K562 (cell line): Measurements from ENCODE around the gene SP100. TPM values are rescaled to one million over a fixed set of nuclear protein-coding genes. Genes with fewer than 3 reads are reported as not detected.
A peak's percentile ranks its signal among the peaks of the same experiment; 100 is the strongest.

ENCODE experiments used
- GABPA ChIP-seq: fragments of 200-800 bp; sonication (Bioruptor generic); conservative IDR thresholded peaks from 2 replicates; pipeline ENCODE4 v1.6.1; 2016; ENCODE audit warnings: low read depth, missing genetic modification characterization, missing compliant biosample characterization
- MAZ ChIP-seq, 2 experiments: fragments of 450-650 bp in 1 of 2; sonication (generic) in 1 of 2; formaldehyde crosslinking; IDR thresholded peaks in 1 of 2; conservative IDR thresholded peaks in 1 of 2; 2 replicates each; pipeline versions ENCODE4 v1.4.0 to v1.5.0; 2020; ENCODE audit warnings: mild to moderate bottlenecking in 1 of 2, missing genetic modification reagents in 1 of 2
- POLR2AphosphoS5 ChIP-seq: IDR thresholded peaks from 2 replicates; pipeline ENCODE4 v1.6.1; 2011; ENCODE audit warnings: mild to moderate bottlenecking, low read depth, low read length, moderate library complexity; ENCODE audit not compliant: control insufficient read depth, insufficient read depth
- POLR2G ChIP-seq: fragments of 200-400 bp; formaldehyde crosslinking; IDR thresholded peaks from 2 replicates; pipeline ENCODE4 v1.6.1; 2017; ENCODE audit warnings: low read depth, mild to moderate bottlenecking, antibody characterized with exemption, low read length, moderate library complexity
- RNF2 ChIP-seq: sonication (generic); IDR thresholded peaks from 2 replicates; pipeline ENCODE4 v1.6.1; 2016
- polyA plus RNA-seq, 8 experiments: library from polyadenylated mRNA; depleted of rRNA in 4 of 8; stranded (reverse) in 5 of 8; unstranded in 3 of 8; fragments of >200 nt; fragmentation: Nextera tagmentation in 2 of 8; fragmentation: Illumina TruSeq in 1 of 8; extraction: Ambion mirVana in 2 of 8; extraction: Trizol in 1 of 8; gene quantifications; 2 replicates each; pipeline versions ENCODE4 v1.2.1 to v1.2.3, GENCODE V29; 2011 to 2014; ENCODE audit warnings: inconsistent platforms in 1 of 8, missing spikeins in 1 of 8
- total RNA-seq, 7 experiments: library from RNA; depleted of rRNA in 6 of 7; stranded (reverse); fragments of >200 nt in 6 of 7; fragmentation: Illumina TruSeq in 2 of 7; extraction: Trizol in 2 of 7; gene quantifications; 2 replicates each; pipeline versions ENCODE4 v1.2.1 to v1.2.3, GENCODE V29; 2011 to 2021; ENCODE audit warnings: low replicate concordance in 1 of 7
- TF ChIP-seq, protein P1 (sequence below): fragments of 250-450 bp; sonication (Bioruptor Pico); IDR thresholded peaks from 2 replicates; pipeline ENCODE4 v1.4.0; 2020; ENCODE audit warnings: mild to moderate bottlenecking, moderate library complexity, borderline replicate concordance
- TF ChIP-seq, protein P2 (sequence below): fragments of 250-450 bp; sonication (Bioruptor Pico); IDR thresholded peaks from 2 replicates; pipeline ENCODE4 v1.5.0; 2021; ENCODE audit warnings: mild to moderate bottlenecking, moderate library complexity
- TF ChIP-seq, protein P3 (sequence below), 2 experiments: fragments of 450-650 bp; conservative IDR thresholded peaks; 2 replicates each; pipeline ENCODE4 v1.6.1; 2017; ENCODE audit warnings: mild to moderate bottlenecking in 2 of 2, moderate library complexity in 2 of 2
- TF ChIP-seq, protein P4 (sequence below): sonication (generic); formaldehyde crosslinking; IDR thresholded peaks from 2 replicates; pipeline ENCODE4 v1.9.0; 2022; ENCODE audit warnings: mild to moderate bottlenecking, missing genetic modification reagents
- TF ChIP-seq, protein P5 (sequence below): fragments of 450-650 bp; formaldehyde crosslinking; IDR thresholded peaks from 2 replicates; pipeline ENCODE4 v1.4.0; 2020; ENCODE audit warnings: mild to moderate bottlenecking, mixed read lengths
- TF ChIP-seq, protein P6 (sequence below), 2 experiments: IDR thresholded peaks; 2 replicates each; pipeline ENCODE4 v1.6.1; 2012; ENCODE audit warnings: improper control_type of control experiment in 2 of 2, low read depth in 2 of 2, low read length in 2 of 2, borderline replicate concordance in 1 of 2

The SP100 gene
- total and polyA plus RNA-seq, 9 of the 15 experiments (the other 6 are each of a cell fraction or from before 2014, with no cell fraction given) = 19.2 to 39.2 (median 34.6) TPM

DNA sequence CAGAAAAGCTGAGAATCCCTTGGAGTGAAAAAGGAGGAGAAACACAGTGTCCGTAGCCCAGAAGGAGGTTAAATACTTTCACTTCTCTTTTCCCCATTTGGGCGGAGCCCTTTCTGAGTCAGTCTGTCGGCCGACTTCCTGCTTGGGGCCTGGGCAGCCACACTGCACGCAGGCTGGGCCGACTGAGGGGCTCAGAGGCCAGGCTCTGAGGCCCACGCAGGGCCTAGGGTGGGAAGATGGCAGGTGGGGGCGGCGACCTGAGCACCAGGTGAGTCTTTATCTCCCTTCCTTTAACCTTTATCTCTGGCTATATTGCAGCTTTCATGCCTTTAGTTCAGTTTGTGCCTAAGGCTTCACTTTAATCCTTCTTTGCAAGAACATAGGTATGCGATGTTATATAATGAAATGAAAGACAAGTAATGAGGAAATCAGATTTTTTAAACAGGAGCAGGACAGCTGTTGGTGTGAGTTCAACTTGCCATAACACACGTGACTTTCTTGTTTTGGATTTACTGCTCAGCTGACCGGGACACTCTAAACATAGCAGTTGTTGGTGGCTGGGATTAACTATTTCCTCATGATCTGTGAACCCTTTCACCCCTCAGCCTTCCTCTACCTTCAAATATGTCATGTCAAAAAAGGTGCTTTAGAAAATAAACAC is at the start of gene SP100 (continued):
- TF ChIP-seq, protein P1, sequence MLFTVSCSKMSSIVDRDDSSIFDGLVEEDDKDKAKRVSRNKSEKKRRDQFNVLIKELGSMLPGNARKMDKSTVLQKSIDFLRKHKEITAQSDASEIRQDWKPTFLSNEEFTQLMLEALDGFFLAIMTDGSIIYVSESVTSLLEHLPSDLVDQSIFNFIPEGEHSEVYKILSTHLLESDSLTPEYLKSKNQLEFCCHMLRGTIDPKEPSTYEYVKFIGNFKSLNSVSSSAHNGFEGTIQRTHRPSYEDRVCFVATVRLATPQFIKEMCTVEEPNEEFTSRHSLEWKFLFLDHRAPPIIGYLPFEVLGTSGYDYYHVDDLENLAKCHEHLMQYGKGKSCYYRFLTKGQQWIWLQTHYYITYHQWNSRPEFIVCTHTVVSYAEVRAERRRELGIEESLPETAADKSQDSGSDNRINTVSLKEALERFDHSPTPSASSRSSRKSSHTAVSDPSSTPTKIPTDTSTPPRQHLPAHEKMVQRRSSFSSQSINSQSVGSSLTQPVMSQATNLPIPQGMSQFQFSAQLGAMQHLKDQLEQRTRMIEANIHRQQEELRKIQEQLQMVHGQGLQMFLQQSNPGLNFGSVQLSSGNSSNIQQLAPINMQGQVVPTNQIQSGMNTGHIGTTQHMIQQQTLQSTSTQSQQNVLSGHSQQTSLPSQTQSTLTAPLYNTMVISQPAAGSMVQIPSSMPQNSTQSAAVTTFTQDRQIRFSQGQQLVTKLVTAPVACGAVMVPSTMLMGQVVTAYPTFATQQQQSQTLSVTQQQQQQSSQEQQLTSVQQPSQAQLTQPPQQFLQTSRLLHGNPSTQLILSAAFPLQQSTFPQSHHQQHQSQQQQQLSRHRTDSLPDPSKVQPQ (CRISPR knock-in tag) = no peak
- TF ChIP-seq GABPA (tag) (peak; percentile 54; the same call in 1 of the 2 replicates), RNF2 (no peak), POLR2G (peak; percentile 84), POLR2AphosphoS5 (peak; percentile 78), MAZ (CRISPR knock-in tag; conservative IDR thresholded peaks at IDR 0.05 in 1 of 2, IDR thresholded peaks at IDR 0.05 in 1 of 2) (peak in 1 of 2 experiments; percentile 27; a peak in 1 of 4 replicates)
- TF ChIP-seq, protein P2, sequence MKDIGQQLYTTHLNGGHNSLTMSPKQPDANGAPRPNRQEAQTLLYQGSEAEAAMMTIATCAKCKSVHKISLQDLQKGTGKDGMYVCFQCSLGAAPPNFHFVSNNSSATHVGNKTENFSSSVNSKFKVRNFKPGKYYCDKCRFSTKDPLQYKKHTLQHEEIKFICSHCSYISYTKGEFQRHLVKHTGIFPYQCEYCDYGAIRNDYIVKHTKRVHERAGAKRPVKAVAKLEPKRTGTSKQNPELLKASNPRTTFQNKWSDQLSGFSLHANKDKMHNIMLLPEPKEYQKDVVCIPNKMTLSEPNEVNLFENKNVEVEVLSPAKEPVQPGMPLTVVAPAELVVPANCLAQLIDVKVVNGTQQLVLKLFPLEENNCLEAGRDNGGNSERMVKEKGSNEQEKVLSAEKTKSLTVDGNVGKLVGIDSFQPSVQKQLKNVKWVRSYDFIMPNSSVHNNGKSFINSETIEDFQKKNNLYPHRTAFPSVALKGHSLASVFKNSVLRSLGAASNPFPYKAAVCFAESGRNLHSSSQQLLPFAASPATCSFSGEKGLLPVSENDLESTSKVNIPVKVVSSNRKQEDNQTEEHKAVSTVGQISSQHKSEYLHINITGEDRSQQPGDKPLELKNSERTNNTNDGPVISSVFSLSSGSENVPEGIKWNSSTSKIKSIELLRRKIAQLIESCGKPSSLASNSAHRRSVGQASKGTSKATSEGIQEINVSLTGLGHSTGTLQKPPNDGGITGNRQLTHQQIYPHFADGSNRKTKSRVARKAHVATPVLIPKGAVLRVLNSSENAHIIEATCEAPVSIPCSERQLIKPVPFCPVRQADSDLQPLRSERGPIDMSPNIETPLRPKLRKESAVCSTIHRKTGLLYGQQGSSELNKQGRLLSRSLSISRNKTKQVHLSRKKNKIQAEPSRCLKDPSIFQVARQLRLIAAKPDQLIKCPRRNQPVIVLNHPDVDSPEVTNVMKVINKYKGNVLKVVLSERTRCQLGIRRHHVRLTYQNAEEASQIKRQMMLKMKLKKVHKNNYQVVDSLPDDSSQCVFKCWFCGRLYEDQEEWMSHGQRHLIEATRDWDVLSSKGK (CRISPR knock-in tag) = no peak
- TF ChIP-seq, protein P3, sequence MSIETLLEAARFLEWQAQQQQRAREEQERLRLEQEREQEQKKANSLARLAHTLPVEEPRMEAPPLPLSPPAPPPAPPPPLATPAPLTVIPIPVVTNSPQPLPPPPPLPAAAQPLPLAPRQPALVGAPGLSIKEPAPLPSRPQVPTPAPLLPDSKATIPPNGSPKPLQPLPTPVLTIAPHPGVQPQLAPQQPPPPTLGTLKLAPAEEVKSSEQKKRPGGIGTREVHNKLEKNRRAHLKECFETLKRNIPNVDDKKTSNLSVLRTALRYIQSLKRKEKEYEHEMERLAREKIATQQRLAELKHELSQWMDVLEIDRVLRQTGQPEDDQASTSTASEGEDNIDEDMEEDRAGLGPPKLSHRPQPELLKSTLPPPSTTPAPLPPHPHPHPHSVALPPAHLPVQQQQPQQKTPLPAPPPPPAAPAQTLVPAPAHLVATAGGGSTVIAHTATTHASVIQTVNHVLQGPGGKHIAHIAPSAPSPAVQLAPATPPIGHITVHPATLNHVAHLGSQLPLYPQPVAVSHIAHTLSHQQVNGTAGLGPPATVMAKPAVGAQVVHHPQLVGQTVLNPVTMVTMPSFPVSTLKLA (conservative IDR thresholded peaks at IDR 0.05) = peak; percentile 74 to 86
- TF ChIP-seq, protein P4, sequence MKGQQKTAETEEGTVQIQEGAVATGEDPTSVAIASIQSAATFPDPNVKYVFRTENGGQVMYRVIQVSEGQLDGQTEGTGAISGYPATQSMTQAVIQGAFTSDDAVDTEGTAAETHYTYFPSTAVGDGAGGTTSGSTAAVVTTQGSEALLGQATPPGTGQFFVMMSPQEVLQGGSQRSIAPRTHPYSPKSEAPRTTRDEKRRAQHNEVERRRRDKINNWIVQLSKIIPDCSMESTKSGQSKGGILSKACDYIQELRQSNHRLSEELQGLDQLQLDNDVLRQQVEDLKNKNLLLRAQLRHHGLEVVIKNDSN = peak; percentile 69
- TF ChIP-seq, protein P5, sequence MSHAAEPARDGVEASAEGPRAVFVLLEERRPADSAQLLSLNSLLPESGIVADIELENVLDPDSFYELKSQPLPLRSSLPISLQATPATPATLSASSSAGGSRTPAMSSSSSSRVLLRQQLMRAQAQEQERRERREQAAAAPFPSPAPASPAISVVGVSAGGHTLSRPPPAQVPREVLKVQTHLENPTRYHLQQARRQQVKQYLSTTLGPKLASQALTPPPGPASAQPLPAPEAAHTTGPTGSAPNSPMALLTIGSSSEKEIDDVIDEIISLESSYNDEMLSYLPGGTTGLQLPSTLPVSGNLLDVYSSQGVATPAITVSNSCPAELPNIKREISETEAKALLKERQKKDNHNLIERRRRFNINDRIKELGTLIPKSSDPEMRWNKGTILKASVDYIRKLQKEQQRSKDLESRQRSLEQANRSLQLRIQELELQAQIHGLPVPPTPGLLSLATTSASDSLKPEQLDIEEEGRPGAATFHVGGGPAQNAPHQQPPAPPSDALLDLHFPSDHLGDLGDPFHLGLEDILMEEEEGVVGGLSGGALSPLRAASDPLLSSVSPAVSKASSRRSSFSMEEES (CRISPR knock-in tag) = peak; percentile 77
- TF ChIP-seq, protein P6, sequence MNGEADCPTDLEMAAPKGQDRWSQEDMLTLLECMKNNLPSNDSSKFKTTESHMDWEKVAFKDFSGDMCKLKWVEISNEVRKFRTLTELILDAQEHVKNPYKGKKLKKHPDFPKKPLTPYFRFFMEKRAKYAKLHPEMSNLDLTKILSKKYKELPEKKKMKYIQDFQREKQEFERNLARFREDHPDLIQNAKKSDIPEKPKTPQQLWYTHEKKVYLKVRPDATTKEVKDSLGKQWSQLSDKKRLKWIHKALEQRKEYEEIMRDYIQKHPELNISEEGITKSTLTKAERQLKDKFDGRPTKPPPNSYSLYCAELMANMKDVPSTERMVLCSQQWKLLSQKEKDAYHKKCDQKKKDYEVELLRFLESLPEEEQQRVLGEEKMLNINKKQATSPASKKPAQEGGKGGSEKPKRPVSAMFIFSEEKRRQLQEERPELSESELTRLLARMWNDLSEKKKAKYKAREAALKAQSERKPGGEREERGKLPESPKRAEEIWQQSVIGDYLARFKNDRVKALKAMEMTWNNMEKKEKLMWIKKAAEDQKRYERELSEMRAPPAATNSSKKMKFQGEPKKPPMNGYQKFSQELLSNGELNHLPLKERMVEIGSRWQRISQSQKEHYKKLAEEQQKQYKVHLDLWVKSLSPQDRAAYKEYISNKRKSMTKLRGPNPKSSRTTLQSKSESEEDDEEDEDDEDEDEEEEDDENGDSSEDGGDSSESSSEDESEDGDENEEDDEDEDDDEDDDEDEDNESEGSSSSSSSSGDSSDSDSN (IDR thresholded peaks at IDR 0.05; ENCODE audit: borderline replicate concordance in 1 of 2, low read depth in 2 of 2, low read length in 2 of 2) = 0 out of 4 replicates have a peak, but pooled peaks of 1 of the 2 experiments have one; percentile 52
